ENCODE data around the gene RPL5. TPM values are rescaled to one million over a fixed set of nuclear protein-coding genes. Genes with fewer than 3 reads are reported as not detected.
A peak's percentile ranks its signal among the peaks of the same experiment; 100 is the strongest.

Gene RPL5
- total and polyA plus RNA-seq, 10 donors: 725 to 3,739 (median 1,367) TPM

- no peaks in the 10 kb centered on the region for H3K4me1 ChIP-seq
- intact Hi-C loops (cut with DNase I; ENCODE audit: low total_unique reads): no loop called here
- DNase-seq: no peak
- H3K4me3 ChIP-seq: no peak overlapping the region
- no peaks in the 10 kb centered on the region for H3K36me3 ChIP-seq
- H3K9me3 ChIP-seq: peaks cover 0 to 3% (median 0%) of the 10 kb centered on the region in 8 donors
- no peaks in the 10 kb centered on the region for H3K27me3 ChIP-seq (replicated peaks in 1 of 7)
- TF ChIP-seq POLR2A (IDR thresholded peaks at IDR 0.05) (no peak), CTCF (IDR thresholded peaks at IDR 0.05 in 8 of 11, conservative IDR thresholded peaks at IDR 0.05 in 3 of 11) (no peak), POLR2AphosphoS5 (IDR thresholded peaks at IDR 0.05) (no peak)
- H3K27ac ChIP-seq: no peak overlapping the region
These were observed 34.5 kb upstream of the RPL5 start for GRCh38 chr1:92797297-92797696.

GRCh38 chr1:92797961-92798360, 33.9 kb upstream of the RPL5 start:
- Histone ChIP-seq H3K27me3 (replicated peaks in 1 of 7) (no peaks in the 10 kb centered on the region), H3K4me3 (no peak overlapping the region), H3K36me3 (no peaks in the 10 kb centered on the region), H3K4me1 (no peaks in the 10 kb centered on the region), H3K9me3 (peaks cover 0 to 3% (median 0%) of the 10 kb centered on the region in 8 donors), H3K27ac (no peak overlapping the region)
- 78 to 95% (median 92%) methylated on average over 1 of the region's 1 CpG for WGBS, 5 donors
- intact Hi-C loops (cut with DNase I; ENCODE audit: low total_unique reads): no loop called here
- TF ChIP-seq POLR2A (IDR thresholded peaks at IDR 0.05): no peak
- DNase-seq: no peak

GRCh38 chr1:92803140-92803887, 28.5 kb upstream of the RPL5 start:
- H3K27ac ChIP-seq: no peak overlapping the region

GRCh38 chr1:92804721-92805201, 27.1 kb upstream of the RPL5 start:
- Histone ChIP-seq H3K36me3 (no peaks in the 10 kb centered on the region), H3K27me3 (replicated peaks in 1 of 7) (no peaks in the 10 kb centered on the region), H3K4me3 (no peak overlapping the region), H3K9me3 (no peaks in the 10 kb centered on the region), H3K27ac (peak overlapping the region in 5 of 8 donors; percentile 15 to 62 (median 40)), H3K4me1 (peaks cover 0 to 12% (median 2%) of the 10 kb centered on the region in 6 donors)
- intact Hi-C loops (cut with DNase I; ENCODE audit: low total_unique reads): no loop called here
- 16 to 31% (median 24%) methylated on average over 7 of the region's 7 CpGs for WGBS, 5 donors
- no peak for DNase-seq
- TF ChIP-seq POLR2AphosphoS5 (IDR thresholded peaks at IDR 0.05) (peak in 1 of 3 donors; percentile 53), CTCF (IDR thresholded peaks at IDR 0.05 in 8 of 11, conservative IDR thresholded peaks at IDR 0.05 in 3 of 11) (no peak)

More at GRCh38 chr1:92803140-92803887, 28.5 kb upstream of the RPL5 start:
- TF ChIP-seq CTCF (IDR thresholded peaks at IDR 0.05 in 8 of 11, conservative IDR thresholded peaks at IDR 0.05 in 3 of 11): no peak
- 87 to 95% (median 90%) methylated on average over 7 of the region's 7 CpGs for WGBS, 5 donors
- no peaks in the 10 kb centered on the region for H3K27me3 ChIP-seq (replicated peaks in 1 of 7)
- no peak for DNase-seq
- H3K9me3 ChIP-seq: no peaks in the 10 kb centered on the region
- H3K4me3 ChIP-seq: no peak overlapping the region
- intact Hi-C loops (cut with DNase I; ENCODE audit: low total_unique reads): no loop called here
- H3K4me1 ChIP-seq: peaks cover 0 to 12% (median 2%) of the 10 kb centered on the region in 6 donors
- H3K36me3 ChIP-seq: no peaks in the 10 kb centered on the region

All from spleen (tissue), 11 donors.